Gastrocnemius medialis (tissue), 4 donors: ENCODE measurements around the gene JMJD7. TPM values are rescaled to one million over a fixed set of nuclear protein-coding genes. Genes with fewer than 3 reads are reported as not detected.

Source experiments
- ATAC-seq, 2 donors: fragments of 150-250 bp; one replicate each; pipeline ENCODE4 v1.9.1; 2016
- DNase-seq, 2 donors: peaks; one replicate each; pipeline ENCODE4 v3.0.0-alpha.2; 2019
- H3K27ac ChIP-seq, 4 donors: fragments of 200-600 bp; sonication (generic); 1 replicate in 1 of 4; 2 replicates in 3 of 4; pipeline ENCODE4 v1.5.1; 2016 to 2018; ENCODE audit warnings: mild to moderate bottlenecking in 2 of 4, moderate library complexity in 1 of 4
- H3K27me3 ChIP-seq, 3 donors: fragments of 200-600 bp; sonication (generic) in 2 of 3; 1 replicate in 1 of 3; 2 replicates in 2 of 3; pipeline versions ENCODE4 v1.5.1 to v1.6.0; 2016 to 2019; ENCODE audit warnings: mild to moderate bottlenecking in 1 of 3, moderate library complexity in 1 of 3
- H3K36me3 ChIP-seq, 2 donors: fragments of 200-600 bp; sonication (generic) in 1 of 2; one replicate each; pipeline ENCODE4 v1.5.1; 2017 to 2018
- H3K4me1 ChIP-seq, 2 donors: fragments of 200-600 bp; sonication (generic) in 1 of 2; one replicate each; pipeline ENCODE4 v1.5.1; 2016 to 2017; ENCODE audit warnings: mild to moderate bottlenecking in 2 of 2
- H3K4me3 ChIP-seq, 4 donors: fragments of 200-600 bp; sonication (generic) in 3 of 4; 1 replicate in 1 of 4; 2 replicates in 3 of 4; pipeline ENCODE4 v1.5.1; 2016 to 2019; ENCODE audit warnings: mild to moderate bottlenecking in 2 of 4
- H3K9me3 ChIP-seq, 3 donors: fragments of 200-600 bp; sonication (generic) in 2 of 3; 1 replicate in 1 of 3; 2 replicates in 2 of 3; pipeline ENCODE4 v1.5.1; 2016 to 2019
- CTCF ChIP-seq, 5 experiments: fragments of 450-650 bp in 3 of 5; fragments of 200-600 bp in 2 of 5; sonication (generic) in 2 of 5; IDR thresholded peaks in 4 of 5; conservative IDR thresholded peaks in 1 of 5; 1 replicate in 4 of 5; 2 replicates in 1 of 5; pipeline ENCODE4 v1.5.1; 2016 to 2019; ENCODE audit warnings: antibody characterized with exemption in 5 of 5, mild to moderate bottlenecking in 3 of 5, moderate library complexity in 3 of 5
- POLR2A ChIP-seq, 2 donors: fragments of 450-650 bp; IDR thresholded peaks; one replicate each; pipeline ENCODE4 v1.6.1; 2017; ENCODE audit warnings: antibody characterized with exemption in 2 of 2, mild to moderate bottlenecking in 2 of 2, moderate library complexity in 2 of 2
- in situ Hi-C, 4 donors: fragments of 200-750 bp; cut with MboI; loops; one replicate each; pipeline versions ENCODE4 v1.15.0 to v1.8.0; 2017; ENCODE audit warnings: low sequenced_read_pairs in 4 of 4
- intact Hi-C: fragments of 100-400 bp; cut with DNase I; formaldehyde crosslinking; loops from one replicate; pipeline ENCODE4 v1.15.1; 2023; ENCODE audit warnings: low total_unique reads
- microRNA-seq, 2 donors: library from miRNA; unstranded; fragments of <30 nt; microRNA quantifications; one replicate each; pipeline ENCODE4, GENCODE V29; 2016; ENCODE audit warnings: borderline replicate concordance in 2 of 2
- total RNA-seq, 4 donors: library from RNA; depleted of rRNA; stranded (reverse); fragments of >200 nt; gene quantifications; one replicate each; pipeline versions ENCODE4 v1.1.0 to v1.2.3, GENCODE V29; 2016

Gene JMJD7
- total RNA-seq, 4 donors from 2014 or later: 1.7 to 7.6 (median 3.9) TPM

GRCh38 chr15:41885321-41885720 lies 57.4 kb downstream of the JMJD7 start:
- intact Hi-C loops: no loop called here

GRCh38 chr15:41885841-41886240 lies 57.9 kb downstream of the JMJD7 start:
- intact Hi-C loops (no loop called here), in situ Hi-C loops (no loop called here)
- H3K27me3 ChIP-seq: no peaks in the 10 kb centered on the region
- ATAC-seq (no peak), DNase-seq (no peak)
- H3K9me3 ChIP-seq: no peaks in the 10 kb centered on the region
- TF ChIP-seq CTCF (IDR thresholded peaks at IDR 0.05 in 4 of 5, conservative IDR thresholded peaks at IDR 0.05 in 1 of 5): no peak
- no peak for TF ChIP-seq POLR2A (IDR thresholded peaks at IDR 0.05)
- H3K36me3 ChIP-seq: no peaks in the 10 kb centered on the region
- H3K27ac ChIP-seq: no peak overlapping the region
- peaks cover 0 to 7% of the 10 kb centered on the region in 2 donors for H3K4me1 ChIP-seq
- H3K4me3 ChIP-seq: no peak overlapping the region

More at GRCh38 chr15:41885321-41885720, 57.4 kb downstream of the JMJD7 start:
- no peak overlapping the region for H3K27ac ChIP-seq
- peaks cover 0 to 7% of the 10 kb centered on the region in 2 donors for H3K4me1 ChIP-seq
- H3K36me3 ChIP-seq: no peaks in the 10 kb centered on the region
- no peaks in the 10 kb centered on the region for H3K27me3 ChIP-seq
- TF ChIP-seq POLR2A (IDR thresholded peaks at IDR 0.05) (no peak), CTCF (IDR thresholded peaks at IDR 0.05 in 4 of 5, conservative IDR thresholded peaks at IDR 0.05 in 1 of 5) (no peak)
- no peak overlapping the region for H3K4me3 ChIP-seq
- ATAC-seq: no peak
- H3K9me3 ChIP-seq: no peaks in the 10 kb centered on the region
- DNase-seq: no peak
- in situ Hi-C loops: no loop called here

DNA sequence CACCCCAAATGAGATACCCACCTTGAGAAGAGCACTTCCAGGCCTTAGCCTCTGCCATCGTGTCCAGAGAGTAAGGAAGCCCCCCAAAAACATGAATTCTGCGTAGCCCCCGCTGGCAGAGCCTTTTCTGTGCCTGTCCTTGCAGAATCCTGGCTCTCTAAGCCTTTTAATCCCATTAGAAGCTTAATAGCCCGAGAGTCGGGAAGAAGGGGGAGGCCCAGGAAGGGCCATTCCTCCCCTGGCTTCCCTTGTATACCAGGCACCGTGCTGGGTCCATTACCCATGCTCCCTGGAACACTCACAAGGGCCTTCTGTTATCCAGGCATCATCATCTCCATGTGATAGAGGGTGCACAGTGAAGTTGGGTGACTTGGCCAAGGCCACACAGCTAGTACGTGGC lies 58.8 kb downstream of the JMJD7 start:
- H3K36me3 ChIP-seq: no peaks in the 10 kb centered on the region
- intact Hi-C loops (no loop called here), in situ Hi-C loops (no loop called here)
- no peak overlapping the region for H3K27ac ChIP-seq
- no peak for TF ChIP-seq CTCF (IDR thresholded peaks at IDR 0.05 in 4 of 5, conservative IDR thresholded peaks at IDR 0.05 in 1 of 5)
- TF ChIP-seq POLR2A (IDR thresholded peaks at IDR 0.05): no peak
- no peak for DNase-seq
- H3K4me1 ChIP-seq: peaks cover 0 to 5% of the 10 kb centered on the region in 2 donors
- H3K27me3 ChIP-seq: no peaks in the 10 kb centered on the region
- H3K9me3 ChIP-seq: no peaks in the 10 kb centered on the region
- ATAC-seq: no peak
- no peak overlapping the region for H3K4me3 ChIP-seq

DNA sequence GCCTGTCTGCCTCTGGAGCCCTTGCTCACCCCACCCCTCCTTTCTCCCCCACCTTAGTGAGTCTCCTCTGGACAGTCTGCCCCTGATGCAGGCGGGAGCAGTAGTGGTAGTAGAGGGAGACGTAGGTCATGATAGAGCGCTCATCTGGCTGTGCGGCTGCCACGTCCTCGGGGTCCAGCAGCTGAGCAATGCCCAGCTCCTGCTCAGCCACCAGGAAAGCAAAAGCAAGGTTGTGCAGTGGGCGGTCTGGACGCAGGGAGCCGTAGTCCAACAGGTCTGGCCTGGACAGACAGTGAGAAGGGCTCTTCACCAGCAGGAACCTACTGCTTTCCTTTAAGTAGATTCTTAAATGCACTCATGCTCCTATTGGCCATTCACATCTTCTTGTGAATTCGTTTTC lies 59.3 kb downstream of the JMJD7 start:
- in situ Hi-C loops (no loop called here), intact Hi-C loops (no loop called here)
- TF ChIP-seq CTCF (IDR thresholded peaks at IDR 0.05 in 4 of 5, conservative IDR thresholded peaks at IDR 0.05 in 1 of 5) (no peak), POLR2A (IDR thresholded peaks at IDR 0.05) (no peak)
- Histone ChIP-seq H3K36me3 (no peaks in the 10 kb centered on the region), H3K9me3 (no peaks in the 10 kb centered on the region), H3K27me3 (no peaks in the 10 kb centered on the region), H3K27ac (no peak overlapping the region), H3K4me3 (no peak overlapping the region), H3K4me1 (peaks cover 1 to 2% of the 10 kb centered on the region in 2 donors)
- no peak for DNase-seq
- no peak for ATAC-seq

Small RNA genes within 50 kb of the gene (microRNA-seq; reads per million reads assigned to microRNA genes)
- gene MIR4310: 0 reads per million in 2 donors

Other genes starting within 250 kb of the JMJD7 start
- gene MGA, start 167.7 kb upstream of the JMJD7 start, total RNA-seq: 10 to 100 TPM; 17.0 to 27.8 (median 23.6) TPM
- gene MAPKBP1, start 53.6 kb upstream of the JMJD7 start, total RNA-seq: 1 to 10 TPM; 4.2 to 8.4 (median 5.4) TPM
- gene PLA2G4B, start 10.8 kb downstream of the JMJD7 start, total RNA-seq: 10 to 100 TPM in 1 of 4 donors, under 1 TPM in 1, not detected in 2; 0.13 to 11.5 TPM
- gene SPTBN5, start 66.0 kb downstream of the JMJD7 start, total RNA-seq: under 1 TPM in 3 of 4 donors, not detected in 1; 0.03 to 0.05 (median 0.04) TPM
- 1 to 10 TPM; 3.8 to 7.1 (median 4.3) TPM for gene EHD4, start 144.5 kb downstream of the JMJD7 start, total RNA-seq
- not detected for gene PLA2G4E, start 192.9 kb downstream of the JMJD7 start, total RNA-seq